HG02840 (cell line): Measurements from ENCODE around the gene NTF3.

Experiments used
- ATAC-seq: cut with Tn5 transposase; IDR thresholded peaks from one replicate; pipeline ENCODE4 v1.9.1; 2021; ENCODE audit warnings: mild to moderate bottlenecking, moderate library complexity, moderate number of reproducible peaks; ENCODE audit not compliant: unreplicated experiment, low FRiP score

The NTF3 gene

DNA sequence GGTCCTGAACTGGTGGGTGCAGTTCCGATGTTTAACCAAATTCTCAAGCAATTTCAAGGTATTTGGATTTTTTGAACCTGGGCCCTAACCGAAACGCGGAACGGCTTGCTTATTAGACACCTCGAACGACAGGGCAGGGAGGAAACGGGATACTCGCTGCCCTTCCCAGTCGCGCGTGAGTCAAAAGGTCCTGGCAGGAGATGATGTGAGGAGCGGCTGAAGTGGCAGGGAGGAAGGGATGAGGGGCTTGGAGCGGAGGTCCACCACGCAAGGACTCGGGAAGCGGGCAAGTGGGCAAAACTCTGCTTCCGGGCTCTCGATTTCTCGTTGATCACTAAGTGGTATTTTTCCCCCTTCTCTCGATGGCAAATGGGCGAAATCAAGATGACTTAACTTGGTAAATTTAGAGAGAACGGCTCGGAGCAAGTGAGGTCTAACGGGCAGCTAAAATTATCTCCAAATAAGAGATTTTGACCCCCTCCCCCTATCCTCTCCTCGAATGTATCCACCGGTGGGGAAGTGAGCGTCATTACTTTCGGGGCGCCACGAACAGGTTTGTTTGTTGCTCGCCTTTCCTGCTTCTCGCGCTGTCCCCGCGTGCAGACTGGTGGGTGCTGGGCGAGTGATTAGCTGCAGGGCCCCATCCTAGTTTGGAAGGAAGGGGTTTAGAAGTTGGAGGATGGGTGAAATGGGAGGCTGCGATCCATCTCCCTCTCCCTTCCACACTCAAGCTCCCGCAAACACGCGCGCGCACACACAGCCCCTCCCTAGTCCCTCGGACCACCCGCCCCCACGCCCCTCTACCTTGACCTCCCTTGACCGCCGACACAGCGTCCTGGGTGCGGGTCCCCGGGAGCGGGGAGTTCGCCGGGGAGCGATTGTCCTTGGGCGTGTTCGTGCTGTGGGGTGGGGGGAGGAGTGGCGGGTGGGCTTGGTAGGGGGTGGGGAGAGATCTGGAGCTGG is 986 bp upstream of the NTF3 start:
- ATAC-seq: no peak

DNA sequence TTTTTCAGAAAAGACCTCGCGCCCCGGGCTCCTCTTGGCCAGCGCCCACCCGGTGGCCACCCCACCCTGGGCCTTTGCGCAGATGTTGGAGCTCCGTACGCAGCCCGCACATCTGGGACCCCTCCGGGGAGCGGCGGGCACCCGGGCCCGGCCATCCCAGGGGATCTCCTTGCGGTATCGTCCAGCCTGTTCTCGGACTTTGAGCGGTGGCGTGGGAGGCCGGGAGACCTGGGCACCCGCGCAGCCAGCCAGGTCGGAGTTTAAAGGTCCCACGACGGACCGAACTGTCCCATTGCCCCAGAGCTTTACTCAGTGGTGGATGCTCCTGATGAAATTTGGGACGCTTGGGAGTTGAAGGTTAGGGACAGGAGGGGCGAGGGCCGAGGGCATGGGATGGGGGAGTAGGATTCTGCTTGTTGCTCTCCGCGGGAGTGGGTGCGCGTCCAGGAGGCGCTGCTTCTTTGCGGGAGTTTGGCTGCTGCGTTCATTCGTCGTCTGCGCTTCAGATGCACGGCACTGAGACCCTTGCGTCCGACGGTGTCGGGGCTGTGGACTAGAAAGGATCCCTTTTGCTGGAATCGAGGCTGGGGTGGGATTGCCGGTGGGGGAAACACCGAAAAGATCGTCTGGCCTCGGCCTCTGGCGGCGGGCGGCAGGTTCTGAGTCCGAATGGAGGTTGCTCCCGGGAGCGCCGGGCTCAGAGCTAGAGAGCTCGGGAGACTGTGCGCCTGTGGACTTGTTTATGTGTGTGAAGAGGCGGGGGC is 1.4 kb downstream of the NTF3 start:
- no peak for ATAC-seq

DNA sequence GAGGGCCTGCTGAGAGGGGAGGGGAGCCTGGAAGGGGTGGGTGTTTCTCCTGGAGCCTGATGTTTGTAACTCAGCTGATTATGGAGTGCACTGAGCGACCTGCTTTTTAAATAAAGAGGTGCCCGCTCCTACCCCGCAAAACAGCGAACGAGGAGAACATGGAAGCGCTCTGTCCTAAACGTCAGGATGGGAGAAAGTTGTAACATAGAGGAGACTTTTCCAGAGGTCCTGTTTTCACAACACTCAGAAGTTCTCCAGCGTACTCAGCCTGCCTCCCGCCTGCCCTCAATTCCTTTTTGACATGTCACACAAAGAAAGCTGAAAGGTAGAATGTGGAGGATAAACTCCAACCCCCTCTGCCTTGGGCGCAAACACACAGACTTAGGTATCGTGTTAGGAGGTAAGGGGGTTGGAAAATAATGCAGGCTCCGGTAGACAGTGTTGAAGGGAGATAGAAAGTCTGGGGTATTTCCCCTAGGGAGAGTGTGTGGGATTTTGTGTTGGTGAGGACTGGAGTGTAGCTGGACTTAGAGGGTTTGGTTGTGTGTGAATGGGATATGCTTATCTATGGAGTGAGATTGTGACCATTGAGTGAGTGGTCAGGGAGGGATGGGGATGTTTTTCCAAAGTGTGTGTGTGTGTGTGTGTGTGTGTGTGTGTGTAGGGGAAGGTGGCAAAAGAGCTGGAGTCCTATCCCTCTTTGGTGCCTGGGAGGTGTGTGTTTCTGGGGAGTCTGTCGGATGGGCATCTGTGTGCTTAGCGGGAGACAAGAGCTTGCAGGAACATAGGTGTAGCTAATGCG is 2.1 kb downstream of the NTF3 start:
- ATAC-seq: no peak

DNA sequence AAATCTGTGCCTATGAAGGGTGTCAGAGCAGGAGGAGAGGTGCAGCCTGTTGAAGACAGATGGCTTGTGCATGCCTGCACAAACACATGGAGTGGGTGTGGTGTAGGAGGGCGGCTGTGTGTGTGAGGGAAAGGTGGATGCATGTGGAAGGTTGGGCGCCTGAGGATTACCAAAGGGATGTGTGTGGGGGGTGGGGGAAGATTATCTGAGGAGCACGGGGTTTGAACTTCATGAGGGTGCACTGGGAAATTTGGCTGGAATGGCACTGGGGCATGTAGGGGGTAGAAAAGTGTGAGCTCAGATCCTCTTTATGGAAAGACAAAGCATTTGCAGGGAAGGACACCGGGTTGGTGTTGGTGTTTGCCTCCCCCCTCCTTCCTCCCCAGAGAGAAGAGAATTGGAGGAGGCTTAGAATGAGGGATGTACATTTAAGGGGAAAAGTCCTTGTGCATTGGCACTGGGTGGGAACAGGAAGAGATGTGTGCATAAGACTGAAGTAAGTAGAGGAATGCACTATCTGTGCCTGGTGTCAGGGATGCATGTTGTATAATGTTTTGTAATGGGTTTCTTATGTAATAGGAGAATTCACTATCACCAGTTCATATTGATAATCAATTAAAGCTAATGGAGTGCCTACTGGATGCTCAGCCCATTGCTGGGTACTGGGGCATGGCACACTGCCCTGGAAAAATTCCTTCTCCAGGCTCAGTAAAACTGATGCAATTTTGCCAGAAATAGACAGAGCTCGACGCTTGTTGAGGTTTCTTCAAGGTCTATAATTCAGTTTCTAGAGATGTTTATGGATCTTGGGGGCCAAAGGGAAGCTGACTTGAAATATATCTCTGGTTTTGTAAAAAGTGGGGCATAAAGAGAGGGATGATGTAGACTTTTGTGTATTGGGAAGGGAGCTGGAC is 3.0 kb downstream of the NTF3 start:
- ATAC-seq: no peak

DNA sequence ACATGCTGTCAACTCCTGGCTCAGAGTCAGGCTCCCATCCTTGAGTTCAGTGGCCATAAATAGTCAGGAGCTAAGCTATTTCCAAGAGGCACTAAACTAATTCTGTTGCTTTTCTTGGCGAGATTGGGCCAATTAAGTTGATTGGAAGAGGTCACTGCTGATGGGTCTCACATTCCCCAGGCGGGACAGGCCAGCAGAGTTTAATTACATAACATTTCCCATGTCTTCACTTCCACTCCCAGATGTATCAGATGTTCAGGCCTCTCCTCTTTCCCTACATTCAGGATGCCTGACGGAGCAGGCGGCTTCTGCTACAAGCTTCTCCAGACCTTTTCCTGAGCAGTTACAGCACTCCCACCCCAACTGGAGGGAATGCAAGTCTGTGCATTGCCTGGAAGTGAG is 5.3 kb downstream of the NTF3 start:
- no peak for ATAC-seq

DNA sequence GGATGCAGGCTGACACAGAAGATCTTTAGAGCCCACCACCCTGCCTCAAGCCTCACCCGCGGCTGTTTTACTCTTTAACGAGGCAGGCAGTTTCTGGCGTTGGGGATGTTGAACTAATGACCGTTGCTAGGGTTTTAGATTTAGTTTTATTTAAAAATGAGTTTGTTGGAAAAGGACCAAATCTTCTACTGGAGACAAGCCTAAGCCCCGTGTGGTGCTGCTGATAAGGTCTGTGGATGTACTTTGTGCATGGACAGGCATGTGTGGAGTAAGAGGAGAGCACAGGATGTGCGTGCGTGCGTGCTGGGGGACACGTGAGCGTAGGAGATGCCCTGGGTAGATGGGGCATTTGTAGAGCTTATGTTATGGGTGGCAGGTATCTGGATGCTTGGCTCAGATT is 5.7 kb downstream of the NTF3 start:
- no peak for ATAC-seq

DNA sequence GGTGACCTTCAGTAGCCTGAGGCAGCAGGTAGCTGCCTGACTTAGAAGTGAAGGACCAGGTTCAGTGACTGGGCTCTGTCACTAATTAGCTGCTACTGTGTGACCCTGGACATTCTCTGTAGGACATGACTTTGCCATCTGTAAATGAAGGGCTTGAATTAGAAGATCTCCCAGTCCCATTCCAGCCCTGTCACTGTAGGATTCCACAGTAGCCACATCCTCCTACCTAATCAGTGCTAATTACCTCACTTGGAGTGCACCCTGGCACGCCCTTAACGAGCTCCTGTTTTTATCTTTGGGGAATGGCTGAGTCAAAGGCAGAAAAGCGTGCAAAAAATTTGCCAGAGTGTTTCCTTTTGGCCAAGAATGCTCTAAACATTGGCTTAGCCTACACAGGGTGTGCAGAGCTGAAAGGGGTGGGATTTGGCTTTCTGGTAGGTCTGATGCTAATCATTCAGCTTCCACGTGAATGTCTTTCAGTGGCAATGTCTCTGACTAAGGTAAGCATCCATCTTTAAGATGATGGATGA is 6.8 kb downstream of the NTF3 start:
- ATAC-seq: no peak

DNA sequence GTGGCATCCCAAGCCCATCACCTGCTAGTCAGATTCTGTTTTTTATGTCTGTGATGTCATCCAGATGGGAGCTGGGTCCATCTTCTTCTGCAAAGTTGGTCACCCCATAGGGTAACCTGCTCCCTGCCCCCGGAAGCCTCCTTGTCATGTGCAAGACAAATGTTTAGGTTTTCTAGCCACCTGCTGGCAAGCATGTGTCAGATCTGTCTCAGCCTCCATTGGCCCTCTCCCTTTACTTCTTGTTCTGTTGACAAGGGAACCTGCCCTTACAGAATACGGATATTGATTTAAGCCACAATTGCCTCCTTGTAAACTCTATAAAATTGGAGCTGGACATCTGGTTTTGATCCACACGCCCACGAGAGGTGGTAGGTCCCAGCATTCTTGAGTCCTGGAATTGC is 7.5 kb downstream of the NTF3 start:
- ATAC-seq: no peak

DNA sequence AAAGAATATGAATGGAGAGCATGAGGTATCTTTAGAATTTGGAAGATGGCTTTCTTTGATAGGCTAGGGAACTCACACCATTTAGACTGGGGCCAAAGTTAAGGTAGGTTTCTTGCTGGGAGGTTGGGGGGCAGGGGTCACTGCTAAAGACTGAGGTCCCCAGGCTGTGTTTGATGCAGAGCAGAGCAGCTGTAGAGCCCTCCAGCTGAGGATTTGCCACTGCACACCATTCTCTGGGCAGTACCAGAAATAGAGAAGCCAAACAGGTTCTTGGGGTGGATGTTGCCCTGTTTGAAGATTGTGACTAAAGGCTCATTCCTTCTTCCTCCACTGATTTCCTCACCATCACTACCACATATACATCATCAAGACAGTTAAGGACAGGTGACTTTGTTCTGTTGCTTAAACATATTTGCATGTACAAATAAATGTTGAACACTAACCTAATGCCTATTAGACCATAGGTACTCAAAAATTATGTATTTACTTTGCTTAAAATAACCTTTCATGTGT is 7.9 kb downstream of the NTF3 start:
- no peak for ATAC-seq

DNA sequence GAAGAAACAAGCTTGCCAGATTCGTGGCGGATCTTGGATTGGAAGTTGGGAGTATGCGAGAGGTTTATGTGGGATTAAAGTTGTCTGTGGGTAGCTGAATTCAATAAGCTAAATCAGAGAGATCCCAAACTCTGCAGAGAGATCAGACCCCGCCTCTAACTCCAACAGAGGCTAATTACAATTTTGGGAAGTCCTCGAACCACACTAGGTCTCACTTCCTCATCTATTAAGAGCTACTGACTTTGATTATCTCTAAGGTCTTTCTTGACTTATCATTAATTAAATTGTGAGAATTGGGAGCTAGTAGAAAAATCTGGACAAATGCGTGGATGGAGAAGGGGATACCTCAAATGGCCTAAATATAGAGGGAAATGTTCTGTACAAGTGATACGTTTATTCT is 9.1 kb downstream of the NTF3 start:
- no peak for ATAC-seq

DNA sequence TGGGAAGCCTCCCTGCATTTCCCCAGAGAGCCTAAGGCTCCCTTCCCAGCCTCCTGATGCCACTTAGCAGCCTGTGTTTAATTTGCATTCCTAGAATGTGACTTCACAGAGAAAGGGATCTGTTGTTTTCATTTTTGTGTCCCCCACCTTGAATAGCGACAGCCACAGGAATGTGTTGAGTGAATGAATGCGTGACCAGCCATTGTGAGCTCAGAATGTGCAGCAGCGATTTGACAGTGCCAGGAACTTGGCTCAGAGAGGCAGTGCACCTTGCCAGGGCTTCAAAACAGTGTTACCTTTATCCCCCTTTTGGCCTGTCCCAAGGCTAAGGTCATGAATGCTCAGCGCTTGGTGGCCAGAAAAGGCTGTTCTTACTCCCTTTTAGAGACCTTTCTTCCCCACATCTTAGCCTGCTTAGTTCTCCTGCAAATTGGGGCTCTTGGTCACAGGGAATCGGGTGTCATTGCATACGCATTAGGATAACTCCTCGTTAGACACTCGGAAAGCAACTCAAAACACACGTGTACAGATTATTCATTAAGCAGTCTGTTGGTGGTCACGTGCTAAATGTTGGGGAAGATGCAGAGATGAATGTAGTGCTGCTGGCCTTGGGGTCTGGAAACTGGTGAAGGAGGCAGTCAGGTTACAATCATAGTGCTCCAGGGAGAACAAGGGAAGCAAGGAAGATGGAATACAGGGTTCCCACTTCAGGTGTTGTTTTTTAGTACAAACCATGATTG is 9.8 kb downstream of the NTF3 start:
- no peak for ATAC-seq

DNA sequence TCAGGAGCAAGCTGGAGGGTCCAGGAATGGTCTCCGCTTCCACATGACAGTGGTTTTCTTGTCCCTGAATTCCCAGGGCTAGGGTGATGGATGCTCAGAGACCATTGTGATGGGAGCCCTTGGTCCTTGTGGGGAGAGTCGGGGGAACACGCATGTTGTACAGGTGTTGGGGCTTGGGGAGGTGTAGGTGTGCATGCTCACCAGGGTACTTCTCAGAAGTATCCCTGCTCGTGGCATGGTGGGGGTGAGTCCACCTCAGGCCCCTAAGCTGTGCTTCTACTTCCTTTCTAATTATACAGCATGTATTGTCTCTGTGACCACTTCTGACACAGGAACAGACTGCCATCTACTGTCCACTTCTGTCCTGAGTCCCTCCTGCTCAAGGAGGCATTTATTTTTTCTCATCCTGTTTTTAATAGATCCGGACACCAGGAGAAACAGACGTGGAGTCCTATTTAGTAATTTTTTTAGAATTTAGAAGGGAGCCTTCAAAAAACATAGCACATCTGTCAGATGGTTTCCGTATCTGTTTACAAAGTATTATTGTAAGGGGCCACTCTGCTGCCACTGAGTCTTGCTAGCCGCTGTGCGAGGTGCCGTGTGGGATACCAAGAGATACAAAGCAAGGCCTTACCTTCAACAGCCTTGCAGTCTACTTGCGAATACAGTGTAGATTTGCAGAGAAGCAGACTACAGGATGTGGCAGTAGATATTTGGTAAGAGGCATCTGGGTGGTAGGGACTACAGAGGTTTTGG is 10.5 kb downstream of the NTF3 start:
- ATAC-seq: no peak

DNA sequence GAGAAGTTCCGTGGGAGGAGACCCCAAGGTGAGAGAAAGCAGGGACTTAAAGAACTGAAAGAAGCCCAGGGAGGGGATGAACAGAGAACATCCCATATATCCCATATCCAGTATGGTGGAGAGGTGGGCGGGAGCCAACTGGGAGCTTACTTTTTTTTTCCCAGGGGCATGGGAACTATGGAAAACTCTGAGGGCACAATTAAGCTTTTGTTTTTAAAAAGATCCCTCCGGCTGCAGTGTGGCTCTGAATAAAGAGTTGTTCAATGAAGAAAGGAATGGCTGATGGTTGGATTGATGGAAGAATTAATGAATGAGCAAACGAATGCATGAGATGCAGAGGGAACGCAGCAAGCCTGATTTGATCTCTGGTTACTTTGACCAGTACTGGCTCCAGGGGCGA is 12.6 kb downstream of the NTF3 start:
- no peak for ATAC-seq

DNA sequence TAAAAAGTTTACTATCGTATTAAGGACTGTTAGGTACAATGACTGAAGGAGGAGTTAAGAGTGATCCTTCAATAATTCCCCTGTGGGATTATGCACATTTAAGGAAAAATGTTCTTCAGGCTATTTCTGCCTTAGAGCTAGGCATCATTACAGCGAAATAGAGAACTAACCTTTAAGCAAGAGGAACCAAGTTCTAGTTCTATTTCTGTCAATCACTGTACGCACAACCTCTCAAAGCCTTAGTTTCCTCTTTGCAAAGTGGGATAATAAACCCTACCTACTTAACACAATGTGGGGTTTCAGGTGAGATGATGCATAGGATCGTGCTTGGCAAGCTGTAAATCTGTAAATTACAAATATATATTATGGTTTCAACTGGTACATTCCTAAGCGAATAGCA is 15.4 kb downstream of the NTF3 start:
- no peak for ATAC-seq

DNA sequence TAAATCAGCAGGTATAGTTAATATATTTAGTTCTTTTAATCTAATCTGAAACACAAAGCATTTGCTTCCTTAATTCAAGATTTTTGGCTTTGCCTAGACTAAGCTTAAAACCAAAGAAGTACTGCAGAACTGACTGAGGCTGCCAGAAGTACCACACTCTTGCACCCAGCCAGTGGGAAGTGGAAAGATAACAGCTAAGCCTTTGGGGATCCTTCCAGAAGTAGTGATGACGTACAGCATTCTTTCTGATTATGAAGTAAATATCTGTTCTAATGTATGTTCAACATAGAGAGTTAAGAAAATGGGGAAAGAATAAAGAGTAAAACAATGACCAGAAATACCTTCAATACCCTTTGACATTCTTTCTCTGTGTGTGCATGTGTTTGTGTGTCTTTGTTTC is 19.3 kb downstream of the NTF3 start:
- no peak for ATAC-seq

DNA sequence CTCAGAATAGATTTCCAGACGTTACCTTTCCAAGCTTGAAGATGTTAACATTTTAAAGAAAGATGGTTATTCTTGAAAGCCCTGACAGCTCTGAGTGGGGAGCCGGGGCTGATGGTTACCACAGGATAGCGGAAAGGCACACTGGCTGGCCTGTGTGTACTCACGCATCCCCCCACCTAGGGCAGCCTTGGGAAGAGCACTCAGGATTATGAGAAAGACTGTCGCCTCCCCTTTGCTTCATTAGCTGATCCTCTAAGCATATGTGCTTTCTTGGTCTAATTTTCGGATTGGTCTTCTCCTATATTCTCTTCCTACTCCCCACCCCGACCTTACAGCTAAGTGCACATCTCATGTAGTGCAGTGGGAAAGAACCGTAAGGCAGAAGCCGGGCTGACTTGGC is 20.7 kb downstream of the NTF3 start:
- ATAC-seq: no peak

DNA sequence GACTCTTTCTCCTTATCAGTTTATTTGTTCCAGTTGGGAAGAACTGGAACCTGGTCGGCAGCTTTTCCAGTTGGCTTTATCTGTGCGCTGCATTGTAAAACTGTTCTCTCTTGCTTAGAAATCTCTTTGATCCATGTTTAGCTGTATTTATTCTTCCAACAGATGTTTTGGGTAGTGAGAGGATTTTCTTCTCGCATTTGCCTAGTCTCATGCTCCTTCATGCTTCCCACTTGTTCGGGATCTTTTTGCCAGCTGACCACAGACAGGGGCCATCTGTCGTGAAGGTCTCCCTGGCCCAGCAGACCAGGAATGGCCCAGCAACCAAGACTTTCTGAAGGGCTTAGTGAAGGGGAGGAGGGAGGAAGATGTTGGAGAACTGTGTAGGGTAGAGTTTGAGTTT is 21.6 kb downstream of the NTF3 start:
- ATAC-seq: no peak

DNA sequence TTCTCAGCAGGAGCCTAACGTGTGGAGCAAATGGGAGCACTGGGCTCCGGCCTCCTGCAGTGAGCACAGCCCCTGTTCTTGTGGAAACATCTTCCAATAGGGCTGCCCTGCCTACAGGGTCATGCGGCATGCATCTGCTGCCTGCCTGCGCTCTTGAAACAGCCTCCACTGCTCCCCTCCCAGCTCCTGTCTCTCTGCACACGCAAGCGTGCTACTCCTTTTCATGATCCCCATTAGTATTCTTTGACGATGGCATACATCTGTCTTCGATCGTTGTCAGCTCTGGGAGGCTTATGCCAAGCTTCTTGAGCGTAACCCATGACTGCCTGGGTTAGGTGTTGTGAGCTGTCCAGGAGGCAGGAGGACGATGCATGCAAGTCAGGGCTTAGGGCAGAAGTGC is 23.1 kb downstream of the NTF3 start:
- ATAC-seq: no peak
